Esophagus muscularis mucosa (tissue), 4 donors: ENCODE measurements around the gene DLL3. TPM values are rescaled to one million over a fixed set of nuclear protein-coding genes. Genes with fewer than 3 reads are reported as not detected.

Experiments
- DNase-seq: peaks from one replicate; pipeline ENCODE4 v3.0.0-alpha.2; 2017; ENCODE audit errors: extremely low spot score
- H3K27ac ChIP-seq, 4 donors: fragments of 200-600 bp; sonication (generic); replicated peaks in 1 of 4; 1 replicate in 3 of 4; 2 replicates in 1 of 4; pipeline ENCODE4 v1.5.1; 2016 to 2019; ENCODE audit warnings: mild to moderate bottlenecking in 1 of 4
- H3K27me3 ChIP-seq, 4 donors: fragments of 200-600 bp; sonication (generic); one replicate each; pipeline versions ENCODE4 v1.5.1 to v1.6.0; 2016 to 2019
- H3K36me3 ChIP-seq, 4 donors: fragments of 200-600 bp; sonication (generic); one replicate each; pipeline ENCODE4 v1.5.1; 2016 to 2019
- H3K4me1 ChIP-seq, 4 donors: fragments of 200-600 bp; sonication (generic); one replicate each; pipeline ENCODE4 v1.5.1; 2016 to 2019
- H3K4me3 ChIP-seq, 4 donors: fragments of 200-600 bp; sonication (generic); 1 replicate in 2 of 4; 2 replicates in 2 of 4; pipeline ENCODE4 v1.5.1; 2016 to 2019; ENCODE audit warnings: mild to moderate bottlenecking in 4 of 4, moderate library complexity in 1 of 4
- H3K9me3 ChIP-seq, 4 donors: fragments of 200-600 bp; sonication (generic); 1 replicate in 3 of 4; 2 replicates in 1 of 4; pipeline ENCODE4 v1.5.1; 2016 to 2019
- EP300 ChIP-seq: sonication (generic); formaldehyde crosslinking; IDR thresholded peaks from one replicate; pipeline ENCODE4 v1.6.1; 2017; ENCODE audit warnings: antibody characterized with exemption
- POLR2A ChIP-seq: fragments of 450-650 bp; IDR thresholded peaks from one replicate; pipeline ENCODE4 v1.6.1; 2017; ENCODE audit warnings: antibody characterized with exemption, moderate library complexity, mild to moderate bottlenecking, low read depth
- POLR2AphosphoS5 ChIP-seq, 2 donors: sonication (generic); formaldehyde crosslinking; IDR thresholded peaks; one replicate each; pipeline ENCODE4 v1.6.1; 2017; ENCODE audit warnings: antibody characterized with exemption in 2 of 2
- whole genome bisulfite sequencing: methylation state at CpG from one replicate; pipeline ENCODE4 v1.1.5; 2018; 5-methylcytosine and 5-hydroxymethylcytosine counted together
- intact Hi-C: fragments of 100-400 bp; cut with DNase I; formaldehyde crosslinking; loops from one replicate; pipeline ENCODE4 v1.15.1; 2023
- total RNA-seq, 4 donors: library from RNA; depleted of rRNA; stranded (reverse); fragments of >200 nt; gene quantifications; one replicate each; pipeline versions ENCODE4 v1.1.0 to v1.2.1, GENCODE V29; 2016
- TF ChIP-seq, protein P1 (sequence below), 3 experiments: fragments of 200-600 bp in 2 of 3; fragments of 450-650 bp in 1 of 3; sonication (generic) in 2 of 3; IDR thresholded peaks; one replicate each; pipeline ENCODE4 v1.5.1; 2017 to 2019; ENCODE audit warnings: antibody characterized with exemption in 3 of 3, mild to moderate bottlenecking in 2 of 3, moderate library complexity in 1 of 3

The DLL3 gene
- total RNA-seq, 4 donors from 2014 or later: not detected

DNA sequence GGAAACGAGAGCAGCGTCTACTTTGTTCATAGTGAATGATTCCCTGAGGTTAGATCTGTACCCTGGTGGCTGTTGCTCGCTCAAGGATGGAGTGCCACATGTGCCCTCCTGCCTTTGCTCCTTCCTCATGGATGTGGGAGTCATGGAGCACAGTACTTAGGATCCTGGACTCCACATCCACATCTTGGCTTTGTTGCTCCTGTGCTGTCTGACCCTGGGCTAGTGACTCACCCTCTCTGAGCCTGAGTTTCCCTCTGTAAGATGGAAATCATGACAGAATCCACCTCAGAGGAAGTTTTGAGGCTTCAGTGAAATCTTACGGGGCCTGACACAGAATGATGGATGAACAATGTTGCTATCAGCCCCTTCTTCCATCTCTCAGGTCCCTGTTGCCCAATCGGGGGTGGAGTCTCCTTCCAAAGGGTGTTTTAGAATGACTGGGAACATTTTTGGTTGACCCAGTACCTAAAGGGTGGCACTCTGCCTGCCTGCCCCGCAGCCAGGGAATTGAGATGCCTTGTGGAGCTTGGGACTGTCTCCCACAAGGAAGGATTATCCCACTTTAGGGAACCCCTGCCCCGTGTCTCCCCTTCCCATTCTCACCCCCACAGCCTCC, 27.9 kb upstream of the DLL3 start:
- WGBS: 94% methylated on average over 3 of the region's 7 CpGs
- H3K36me3 ChIP-seq: peaks cover 93 to 100% (median 99%) of the 10 kb centered on the region in 4 donors

DNA sequence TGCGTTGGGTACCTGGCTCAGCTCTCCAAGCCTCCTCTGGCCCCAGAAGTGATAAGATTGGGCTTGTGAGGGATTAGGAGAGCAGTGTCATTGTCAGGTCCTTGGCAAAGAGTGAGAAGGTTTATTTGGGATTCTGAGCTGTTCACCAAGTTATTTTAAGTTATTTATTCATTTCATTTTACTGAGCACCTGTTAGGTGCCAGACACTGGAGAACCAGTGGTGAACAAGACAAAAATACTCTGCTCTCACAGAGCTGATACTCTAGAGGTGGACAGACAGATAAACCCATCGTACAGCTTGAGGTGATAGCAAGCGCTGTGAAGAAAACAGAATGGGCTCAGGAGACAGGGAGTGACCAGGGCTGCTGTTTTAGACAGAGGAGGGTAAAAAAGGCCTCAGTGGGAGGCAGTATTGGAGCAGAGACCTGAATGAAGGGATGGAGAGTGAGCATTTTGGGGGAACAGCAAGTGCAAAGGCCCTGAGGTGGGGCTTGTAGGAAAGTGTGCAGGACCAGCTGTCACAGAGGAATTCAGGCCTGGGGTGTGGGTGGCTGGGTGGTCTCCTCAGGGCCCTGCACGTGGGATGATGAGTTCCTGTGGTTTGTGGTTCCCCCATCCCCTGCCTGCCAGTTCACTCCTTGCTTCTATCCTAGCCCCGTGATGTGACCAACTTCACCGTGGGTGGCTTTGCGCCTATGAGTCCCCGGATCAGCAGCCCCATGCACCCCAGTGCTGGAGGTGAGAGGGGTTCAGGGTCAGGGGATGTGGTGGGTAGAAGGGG, 26.8 kb upstream of the DLL3 start:
- TF ChIP-seq EP300 (no peak), POLR2A (no peak)
- Histone ChIP-seq H3K9me3 (no peaks in the 10 kb centered on the region), H3K4me1 (peaks cover 0 to 3% (median 0%) of the 10 kb centered on the region in 4 donors), H3K27ac (no peak overlapping the region), H3K36me3 (peaks cover 84 to 100% (median 96%) of the 10 kb centered on the region in 4 donors), H3K4me3 (no peak overlapping the region), H3K27me3 (no peaks in the 10 kb centered on the region)
- DNase-seq: no peak
- intact Hi-C loops: loop anchor here (5.0 kb wide), 1 partner anchor 60 kb away; the partner anchor contains the start of gene EID2B
- WGBS: 80% methylated on average over 7 of the region's 8 CpGs

More for the DNA sequence above, 27.9 kb upstream of the DLL3 start:
- no peak for TF ChIP-seq EP300
- TF ChIP-seq POLR2AphosphoS5 (IDR thresholded peaks at IDR 0.05): no peak
- TF ChIP-seq, protein P1, sequence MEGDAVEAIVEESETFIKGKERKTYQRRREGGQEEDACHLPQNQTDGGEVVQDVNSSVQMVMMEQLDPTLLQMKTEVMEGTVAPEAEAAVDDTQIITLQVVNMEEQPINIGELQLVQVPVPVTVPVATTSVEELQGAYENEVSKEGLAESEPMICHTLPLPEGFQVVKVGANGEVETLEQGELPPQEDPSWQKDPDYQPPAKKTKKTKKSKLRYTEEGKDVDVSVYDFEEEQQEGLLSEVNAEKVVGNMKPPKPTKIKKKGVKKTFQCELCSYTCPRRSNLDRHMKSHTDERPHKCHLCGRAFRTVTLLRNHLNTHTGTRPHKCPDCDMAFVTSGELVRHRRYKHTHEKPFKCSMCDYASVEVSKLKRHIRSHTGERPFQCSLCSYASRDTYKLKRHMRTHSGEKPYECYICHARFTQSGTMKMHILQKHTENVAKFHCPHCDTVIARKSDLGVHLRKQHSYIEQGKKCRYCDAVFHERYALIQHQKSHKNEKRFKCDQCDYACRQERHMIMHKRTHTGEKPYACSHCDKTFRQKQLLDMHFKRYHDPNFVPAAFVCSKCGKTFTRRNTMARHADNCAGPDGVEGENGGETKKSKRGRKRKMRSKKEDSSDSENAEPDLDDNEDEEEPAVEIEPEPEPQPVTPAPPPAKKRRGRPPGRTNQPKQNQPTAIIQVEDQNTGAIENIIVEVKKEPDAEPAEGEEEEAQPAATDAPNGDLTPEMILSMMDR (IDR thresholded peaks at IDR 0.05): no peak
- no peak for TF ChIP-seq POLR2A
- Histone ChIP-seq H3K27ac (no peak overlapping the region), H3K9me3 (no peaks in the 10 kb centered on the region), H3K27me3 (no peaks in the 10 kb centered on the region), H3K4me1 (peaks cover 0 to 1% (median 0%) of the 10 kb centered on the region in 4 donors), H3K4me3 (no peak overlapping the region)
- intact Hi-C loops: loop anchor here (5.0 kb wide), 1 partner anchor 61 kb away; the partner anchor contains the start of gene EID2B
- no peak for DNase-seq

DNA sequence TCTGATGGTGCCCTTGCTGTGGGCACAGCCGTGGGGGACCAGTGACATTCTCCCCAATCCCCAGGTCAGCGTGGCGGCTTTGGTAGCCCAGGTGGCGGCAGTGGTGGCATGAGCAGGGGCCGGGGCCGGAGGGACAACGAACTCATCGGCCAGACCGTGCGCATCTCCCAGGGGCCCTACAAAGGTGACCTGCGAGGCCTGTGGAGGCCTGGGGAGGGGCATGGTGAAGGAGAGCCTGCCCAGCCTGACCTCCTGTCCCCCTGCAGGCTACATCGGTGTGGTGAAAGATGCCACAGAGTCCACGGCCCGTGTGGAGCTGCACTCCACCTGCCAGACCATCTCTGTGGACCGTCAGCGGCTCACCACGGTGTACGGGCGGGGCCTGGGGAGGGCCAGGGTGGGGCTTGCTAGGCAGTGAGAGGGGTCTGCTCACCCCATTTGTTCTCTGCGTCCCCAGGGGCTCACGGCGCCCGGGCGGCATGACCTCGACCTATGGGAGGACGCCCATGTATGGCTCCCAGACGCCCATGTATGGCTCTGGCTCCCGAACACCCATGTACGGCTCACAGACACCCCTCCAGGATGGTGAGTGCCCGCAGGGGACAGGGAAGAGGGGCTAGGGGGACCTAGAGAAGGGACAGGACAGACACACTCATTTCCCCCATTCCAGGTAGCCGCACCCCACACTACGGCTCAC, 25.9 kb upstream of the DLL3 start:
- Histone ChIP-seq H3K4me1 (peaks cover 0 to 3% (median 0%) of the 10 kb centered on the region in 4 donors), H3K27me3 (no peaks in the 10 kb centered on the region), H3K9me3 (no peaks in the 10 kb centered on the region), H3K27ac (no peak overlapping the region), H3K36me3 (peaks cover 75 to 94% (median 86%) of the 10 kb centered on the region in 4 donors), H3K4me3 (no peak overlapping the region)
- 90% methylated on average over 18 of the region's 32 CpGs for WGBS
- intact Hi-C loops: loop anchor here (5.0 kb wide), 1 partner anchor 59 kb away; the partner anchor contains the start of gene EID2B
- TF ChIP-seq EP300 (no peak), POLR2A (no peak), POLR2AphosphoS5 (IDR thresholded peaks at IDR 0.05) (no peak)
- TF ChIP-seq, protein P1 (IDR thresholded peaks at IDR 0.05): no peak
- DNase-seq: no peak

DNA sequence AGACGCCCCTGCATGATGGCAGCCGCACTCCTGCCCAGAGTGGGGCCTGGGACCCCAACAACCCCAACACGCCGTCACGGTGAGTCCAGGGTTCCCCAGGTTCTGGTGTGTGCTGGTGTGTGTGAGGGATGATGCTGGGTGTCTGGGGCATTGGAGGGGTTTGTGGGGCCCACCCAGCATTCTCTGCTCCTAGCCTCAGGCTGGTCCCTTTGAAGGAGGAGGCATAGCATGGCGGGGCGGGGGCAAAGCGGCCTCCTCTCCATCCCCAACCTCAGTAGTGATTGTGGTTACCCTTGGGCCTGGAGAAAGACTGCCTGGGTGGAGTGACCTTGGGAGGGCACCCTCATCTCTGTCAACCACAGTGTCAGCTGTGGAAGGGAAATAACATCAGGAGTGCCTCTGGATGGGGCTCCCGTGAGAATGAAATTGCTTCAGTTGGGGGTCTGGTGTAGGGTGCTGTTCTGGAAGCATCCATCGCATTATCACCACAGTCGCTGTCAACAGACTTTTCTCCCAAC, 25.2 kb upstream of the DLL3 start:
- peaks cover 69 to 88% (median 80%) of the 10 kb centered on the region in 4 donors for H3K36me3 ChIP-seq
- H3K9me3 ChIP-seq: no peaks in the 10 kb centered on the region
- WGBS: 91% methylated on average over 7 of the region's 11 CpGs
- TF ChIP-seq POLR2A (no peak), POLR2AphosphoS5 (IDR thresholded peaks at IDR 0.05) (no peak), EP300 (no peak)
- TF ChIP-seq, protein P1 (IDR thresholded peaks at IDR 0.05): no peak
- no peak overlapping the region for H3K4me3 ChIP-seq
- peaks cover 0 to 3% (median 0%) of the 10 kb centered on the region in 4 donors for H3K4me1 ChIP-seq
- DNase-seq: no peak
- no peaks in the 10 kb centered on the region for H3K27me3 ChIP-seq
- no peak overlapping the region for H3K27ac ChIP-seq
- intact Hi-C loops: loop anchor here (5.0 kb wide), 1 partner anchor 59 kb away; the partner anchor contains the start of gene EID2B
